ENCODE measurements around the gene JDP2. TPM values are rescaled to one million over a fixed set of nuclear protein-coding genes. Genes with fewer than 3 reads are reported as not detected.

Gene JDP2
- total RNA-seq, 2 donors from 2014 or later = 16.8 to 17.9 TPM

- DNase-seq (peak; percentile 48 to 73 (median 60)), ATAC-seq (peak; percentile 28)
- intact Hi-C loops (cut with DNase I) = no loop called here
- WGBS, 2 donors = 46 to 50% methylated on average over 2 to 14 of the region's 14 CpGs
- no peaks in the 10 kb centered on the region for H3K27me3 ChIP-seq
- peaks cover 98% of the 10 kb centered on the region for H3K4me1 ChIP-seq
- H3K27ac ChIP-seq = peak overlapping the region; percentile 46 to 88 (median 85)
- H3K4me3 ChIP-seq = no peak overlapping the region
- TF ChIP-seq, protein P1, sequence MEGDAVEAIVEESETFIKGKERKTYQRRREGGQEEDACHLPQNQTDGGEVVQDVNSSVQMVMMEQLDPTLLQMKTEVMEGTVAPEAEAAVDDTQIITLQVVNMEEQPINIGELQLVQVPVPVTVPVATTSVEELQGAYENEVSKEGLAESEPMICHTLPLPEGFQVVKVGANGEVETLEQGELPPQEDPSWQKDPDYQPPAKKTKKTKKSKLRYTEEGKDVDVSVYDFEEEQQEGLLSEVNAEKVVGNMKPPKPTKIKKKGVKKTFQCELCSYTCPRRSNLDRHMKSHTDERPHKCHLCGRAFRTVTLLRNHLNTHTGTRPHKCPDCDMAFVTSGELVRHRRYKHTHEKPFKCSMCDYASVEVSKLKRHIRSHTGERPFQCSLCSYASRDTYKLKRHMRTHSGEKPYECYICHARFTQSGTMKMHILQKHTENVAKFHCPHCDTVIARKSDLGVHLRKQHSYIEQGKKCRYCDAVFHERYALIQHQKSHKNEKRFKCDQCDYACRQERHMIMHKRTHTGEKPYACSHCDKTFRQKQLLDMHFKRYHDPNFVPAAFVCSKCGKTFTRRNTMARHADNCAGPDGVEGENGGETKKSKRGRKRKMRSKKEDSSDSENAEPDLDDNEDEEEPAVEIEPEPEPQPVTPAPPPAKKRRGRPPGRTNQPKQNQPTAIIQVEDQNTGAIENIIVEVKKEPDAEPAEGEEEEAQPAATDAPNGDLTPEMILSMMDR (IDR thresholded peaks at IDR 0.05) = no peak
- TF ChIP-seq POLR2A (IDR thresholded peaks at IDR 0.05) = no peak
- no peaks in the 10 kb centered on the region for H3K36me3 ChIP-seq (replicated peaks in 1 of 2; ENCODE audit: insufficient read depth in 1 of 2, low read depth in 2 of 2)
- no peaks in the 10 kb centered on the region for H3K9me3 ChIP-seq
Observed at GRCh38 chr14:75452900-75453816, 25.3 kb downstream of the JDP2 start.

GRCh38 chr14:75453817-75454434, 26.1 kb downstream of the JDP2 start:
- WGBS, 2 donors = 75 to 86% methylated on average over 14 of the region's 14 CpGs
- no peaks in the 10 kb centered on the region for H3K9me3 ChIP-seq
- peaks cover 100% of the 10 kb centered on the region for H3K4me1 ChIP-seq
- H3K4me3 ChIP-seq = no peak overlapping the region
- H3K36me3 ChIP-seq (replicated peaks in 1 of 2; ENCODE audit: insufficient read depth in 1 of 2, low read depth in 2 of 2) = no peaks in the 10 kb centered on the region
- intact Hi-C loops (cut with DNase I) = no loop called here
- no peaks in the 10 kb centered on the region for H3K27me3 ChIP-seq
- H3K27ac ChIP-seq = peak overlapping the region; percentile 46 to 88 (median 87)
- ATAC-seq = no peak
- DNase-seq = no peak
- no peak for TF ChIP-seq POLR2A (IDR thresholded peaks at IDR 0.05)
- TF ChIP-seq, protein P1 (IDR thresholded peaks at IDR 0.05) = no peak

DNA sequence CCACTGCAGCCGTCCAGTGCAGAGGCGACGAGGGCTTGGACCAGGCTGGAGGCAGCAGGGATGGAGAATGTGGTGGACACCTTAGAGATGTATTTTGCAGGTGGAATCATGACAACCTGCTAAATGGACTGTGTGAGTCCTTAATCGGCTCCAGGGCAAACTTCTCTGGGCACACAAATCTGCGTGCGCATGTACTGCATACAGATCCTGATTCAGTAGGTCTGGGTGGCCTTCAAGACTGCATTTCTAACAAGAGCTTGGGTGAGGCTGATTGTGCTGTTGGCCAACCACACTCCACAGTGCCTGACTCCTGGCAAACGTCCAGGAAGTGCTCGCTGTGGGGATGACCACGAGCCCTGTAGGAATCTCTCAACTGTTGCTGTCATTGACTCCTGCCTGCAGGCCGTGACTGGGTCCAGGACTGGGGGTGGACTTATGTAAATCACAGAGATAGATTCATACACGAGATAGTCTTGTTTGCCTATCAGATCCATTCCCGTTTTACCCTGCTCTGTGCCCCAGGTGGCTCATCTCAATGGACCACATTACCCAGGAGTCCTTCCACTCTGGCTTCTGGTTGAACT, 27.2 kb downstream of the JDP2 start:
- H3K4me1 ChIP-seq = peaks cover 100% of the 10 kb centered on the region
- peak; percentile 66 to 86 (median 74) for DNase-seq

DNA sequence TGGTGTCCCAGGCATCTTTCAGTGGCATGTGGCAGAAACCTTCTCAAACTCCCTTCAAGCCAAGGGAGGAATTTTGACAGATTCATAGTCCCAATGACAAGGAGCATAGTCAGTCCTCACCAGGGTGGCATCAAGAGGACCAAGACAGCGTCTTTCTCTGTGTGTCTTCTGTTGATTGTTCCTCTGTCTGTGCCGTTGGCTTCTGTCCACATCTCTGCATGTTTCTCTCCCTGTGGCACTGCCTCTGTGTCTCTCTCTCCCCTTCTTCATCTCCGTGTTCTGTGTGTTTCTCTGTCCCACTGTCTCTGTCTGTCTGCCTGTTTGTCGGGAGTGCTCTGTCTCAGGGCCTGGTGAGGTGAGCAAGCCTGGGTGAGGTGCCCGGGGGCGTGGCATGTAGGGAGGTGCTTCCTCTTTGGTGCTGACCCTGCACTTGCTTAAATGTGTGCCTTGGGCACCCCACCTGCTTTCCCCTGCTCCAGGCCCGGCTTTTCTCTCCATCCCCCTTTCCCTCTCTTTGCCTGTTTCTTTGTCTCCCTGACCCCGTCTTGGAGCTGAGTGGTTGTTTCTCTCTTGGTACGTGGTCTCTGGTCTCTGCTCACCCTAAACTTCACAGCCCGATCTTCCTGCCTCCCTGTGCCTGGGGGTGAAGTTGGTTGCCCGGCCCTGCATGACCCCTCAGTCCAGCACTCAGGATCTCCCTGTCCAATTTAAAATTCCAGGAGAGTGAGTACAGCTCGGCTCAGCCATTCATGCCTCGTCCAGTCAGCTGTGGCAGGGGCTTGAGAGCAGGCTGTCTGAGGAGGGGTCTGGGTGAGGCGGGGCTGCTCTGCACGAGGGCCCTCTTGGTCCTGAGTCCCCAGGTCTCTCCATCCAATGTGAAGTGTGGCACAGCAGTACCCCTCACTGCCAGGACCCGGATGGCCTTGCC, 28.5 kb downstream of the JDP2 start:
- no peaks in the 10 kb centered on the region for H3K36me3 ChIP-seq (replicated peaks in 1 of 2; ENCODE audit: insufficient read depth in 1 of 2, low read depth in 2 of 2)
- intact Hi-C loops (cut with DNase I) = no loop called here
- 68 to 71% methylated on average over 12 to 16 of the region's 16 CpGs for WGBS, 2 donors

More for the DNA sequence above, 27.2 kb downstream of the JDP2 start:
- no peaks in the 10 kb centered on the region for H3K27me3 ChIP-seq
- 36 to 51% methylated on average over 8 to 12 of the region's 12 CpGs for WGBS, 2 donors
- intact Hi-C loops (cut with DNase I) = no loop called here
- H3K36me3 ChIP-seq (replicated peaks in 1 of 2; ENCODE audit: insufficient read depth in 1 of 2, low read depth in 2 of 2) = no peaks in the 10 kb centered on the region
- H3K9me3 ChIP-seq = no peaks in the 10 kb centered on the region
- no peak for ATAC-seq
- TF ChIP-seq, protein P1 (IDR thresholded peaks at IDR 0.05) = no peak
- no peak for TF ChIP-seq POLR2A (IDR thresholded peaks at IDR 0.05)
- peak overlapping the region in 3 of 4 donors; percentile 87 to 96 (median 87) for H3K27ac ChIP-seq
- no peak overlapping the region for H3K4me3 ChIP-seq

More for the DNA sequence above, 28.5 kb downstream of the JDP2 start:
- peak overlapping the region; percentile 44 to 96 (median 87) for H3K27ac ChIP-seq
- no peak overlapping the region for H3K4me3 ChIP-seq
- H3K9me3 ChIP-seq = no peaks in the 10 kb centered on the region
- TF ChIP-seq, protein P1 (IDR thresholded peaks at IDR 0.05) = no peak
- TF ChIP-seq POLR2A (IDR thresholded peaks at IDR 0.05) = no peak
- H3K4me1 ChIP-seq = peaks cover 93% of the 10 kb centered on the region
- ATAC-seq (no peak), DNase-seq (no peak)
- H3K27me3 ChIP-seq = no peaks in the 10 kb centered on the region

Measured in body of pancreas (tissue), 4 donors.